ENCODE results near the gene CCDC86. TPM values are rescaled to one million over a fixed set of nuclear protein-coding genes. Genes with fewer than 3 reads are reported as not detected.

The CCDC86 gene
- total RNA-seq, 2 donors from 2014 or later = 25.9 to 85.7 TPM

DNA sequence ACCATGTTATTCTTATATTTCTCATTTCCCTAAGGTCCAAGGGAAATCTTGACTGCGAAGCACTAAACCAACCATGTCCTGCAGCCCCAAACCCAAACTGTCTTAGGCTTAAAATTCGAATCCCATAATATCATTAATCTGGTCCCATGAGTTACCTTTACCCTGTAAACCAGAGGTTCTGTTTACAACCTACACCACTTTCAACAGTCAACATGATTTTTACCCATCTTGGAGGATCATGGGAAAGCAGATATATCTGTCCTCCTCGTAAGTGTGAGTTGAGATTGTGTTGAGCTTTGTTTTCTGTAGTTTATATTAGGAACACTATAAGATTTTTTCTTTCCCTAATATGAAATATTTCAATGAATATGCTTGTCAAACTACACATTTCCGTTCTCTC is 58.1 kb downstream of the CCDC86 start:
- no peak for ATAC-seq (replicated peaks)
- Mint-ChIP-seq H3K4me1 (peaks cover 17% of the 10 kb centered on the region), H3K9me3 (no peaks in the 10 kb centered on the region), H3K36me3 (ENCODE audit: low read depth) (peaks cover 99% of the 10 kb centered on the region), H3K4me3 (no peak overlapping the region), H3K27ac (peak overlapping the region; percentile 50), H3K27me3 (no peaks in the 10 kb centered on the region)

Other genes starting within 250 kb of the CCDC86 start
- gene MS4A8, start 142.5 kb upstream of the CCDC86 start, total RNA-seq = not detected
- not detected for gene MS4A18, start 117.4 kb upstream of the CCDC86 start, total RNA-seq
- not detected for gene MS4A15, start 85.2 kb upstream of the CCDC86 start, total RNA-seq
- gene MS4A10, start 56.8 kb upstream of the CCDC86 start, total RNA-seq = not detected
- under 1 TPM; 0.19 to 0.37 TPM for gene PTGDR2, start 13.8 kb downstream of the CCDC86 start, total RNA-seq
- gene ZP1, start 25.4 kb downstream of the CCDC86 start, total RNA-seq = under 1 TPM in 1 of 2 donors, not detected in 1; 0.16 TPM
- 100 to 1,000 TPM in 1 of 2 donors, 10 to 100 TPM in 1; 80.2 to 165 TPM for gene PRPF19, start 64.5 kb downstream of the CCDC86 start, total RNA-seq
- gene TMEM109, start 72.0 kb downstream of the CCDC86 start, total RNA-seq = 10 to 100 TPM; 42.8 to 99.7 TPM
- under 1 TPM in 1 of 2 donors, not detected in 1; 0.29 TPM for gene TMEM132A, start 82.3 kb downstream of the CCDC86 start, total RNA-seq
- gene SLC15A3, start 110.1 kb downstream of the CCDC86 start, total RNA-seq = 1 to 10 TPM; 1.0 to 1.3 TPM
- 100 to 1,000 TPM; 254 to 438 TPM for gene CD6, start 129.6 kb downstream of the CCDC86 start, total RNA-seq

All from activated T-helper 17 cell treated with anti-CD3 and anti-CD28 coated beads, Interleukin-2, amount 50 U/mL, for 72 hours (primary cell).